ENCODE data around the gene ASAP2.
A peak's percentile ranks its signal among the peaks of the same experiment; 100 is the strongest.

The ASAP2 gene

DNA sequence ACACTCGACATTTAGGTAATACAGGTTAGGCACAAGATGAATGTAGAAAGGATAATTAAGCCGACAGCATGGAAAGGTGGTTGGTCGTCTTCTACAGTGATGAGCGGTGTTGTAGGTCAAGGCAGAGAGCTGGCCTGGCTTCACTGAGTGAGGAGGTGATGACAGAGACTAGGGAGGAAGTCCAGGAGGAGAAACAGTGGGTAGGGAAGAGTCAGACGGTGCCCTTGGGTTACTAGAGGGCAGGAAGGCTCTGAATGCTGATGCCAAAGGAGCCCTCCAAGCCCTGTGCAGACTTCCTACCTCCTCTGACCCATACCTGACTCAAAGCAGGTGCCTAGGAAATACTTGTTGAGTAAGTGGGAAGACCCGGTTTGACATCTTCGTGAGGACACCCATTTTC lies 116.0 kb downstream of the ASAP2 start:
- DNase-seq (ENCODE audit: low read depth in 2 of 2) = no peak

DNA sequence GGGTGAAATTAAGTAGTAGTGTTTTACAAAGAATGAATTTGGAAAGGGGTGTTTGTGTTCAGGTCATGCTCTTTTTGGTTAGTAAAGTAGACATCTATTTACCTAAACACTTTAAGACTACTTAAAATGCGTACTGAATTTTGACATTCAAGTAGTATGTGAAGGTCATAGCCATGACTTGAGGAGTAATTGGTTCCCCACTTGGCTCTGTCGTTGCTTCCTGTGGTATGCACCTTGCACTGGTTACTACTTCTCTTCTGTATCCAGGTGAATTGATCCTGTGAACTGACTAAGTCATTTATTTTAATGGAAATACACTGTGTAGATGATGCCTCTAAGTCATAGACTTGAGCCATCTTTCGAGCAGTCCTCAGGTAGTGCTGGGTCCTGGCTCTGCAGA lies 118.8 kb downstream of the ASAP2 start:
- DNase-seq (ENCODE audit: low read depth in 2 of 2) = no peak

DNA sequence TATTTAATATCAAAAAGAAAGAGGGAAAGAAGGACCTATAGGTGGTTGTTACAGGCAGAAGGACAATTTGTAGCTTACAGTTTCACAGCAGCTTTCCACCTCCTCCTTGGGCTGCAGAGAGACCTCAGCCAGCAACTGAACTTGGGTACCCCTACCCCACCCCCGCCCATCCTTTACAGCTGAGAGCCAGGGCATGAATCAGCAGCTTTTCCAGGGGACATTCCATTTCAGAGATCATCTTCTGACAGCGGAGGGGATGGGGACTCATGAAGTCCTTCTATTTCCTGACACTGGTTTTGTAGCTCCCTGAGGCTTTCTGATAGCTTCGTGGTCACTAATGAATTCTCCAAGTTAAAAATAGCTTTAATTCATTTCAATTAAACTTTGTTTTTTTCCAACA lies 120.4 kb downstream of the ASAP2 start:
- DNase-seq (ENCODE audit: low read depth in 2 of 2) = no peak

DNA sequence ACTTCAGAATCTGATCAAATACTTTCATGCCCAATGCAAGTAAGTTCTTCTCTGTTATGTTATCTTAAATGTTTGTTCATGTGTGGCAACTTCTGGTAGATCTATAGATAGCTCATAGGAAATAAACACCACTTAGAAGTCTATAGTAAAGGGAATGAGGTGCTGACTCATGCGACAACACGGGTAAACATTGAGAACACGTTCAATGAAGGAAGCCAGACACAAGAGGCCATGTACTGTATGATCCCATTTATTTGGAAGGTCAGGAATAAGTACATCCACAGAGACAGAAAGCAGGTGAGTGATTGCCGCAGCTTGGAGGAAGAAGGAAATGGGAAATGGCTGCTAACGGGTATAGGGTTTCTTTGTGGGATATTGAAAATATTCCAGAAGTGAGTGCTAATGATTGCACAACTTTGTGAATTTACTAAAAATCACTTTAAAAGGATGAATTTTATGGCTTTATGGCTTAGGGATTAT lies 121.3 kb downstream of the ASAP2 start:
- no peak for DNase-seq (ENCODE audit: low read depth in 2 of 2)

DNA sequence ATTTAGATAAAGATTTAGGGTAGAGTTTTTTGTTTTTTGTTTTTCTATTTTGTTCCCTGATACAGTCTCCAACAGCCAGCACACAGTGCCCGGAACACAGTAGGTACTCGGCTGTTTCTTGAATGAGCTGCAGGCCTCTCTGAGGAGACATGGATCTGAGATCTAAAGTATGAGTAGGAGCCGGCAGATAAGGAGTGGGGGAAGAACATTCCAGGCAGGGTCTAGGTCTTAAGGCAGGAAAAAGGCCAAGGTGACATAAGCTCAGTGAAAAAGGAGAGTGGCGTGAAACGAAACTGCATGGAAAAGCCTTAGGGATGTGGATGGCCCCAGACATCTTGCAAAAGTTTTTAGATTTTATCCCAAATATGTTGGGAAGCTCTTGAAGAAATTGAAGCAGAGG lies 122.3 kb downstream of the ASAP2 start:
- DNase-seq (ENCODE audit: low read depth in 2 of 2) = no peak

DNA sequence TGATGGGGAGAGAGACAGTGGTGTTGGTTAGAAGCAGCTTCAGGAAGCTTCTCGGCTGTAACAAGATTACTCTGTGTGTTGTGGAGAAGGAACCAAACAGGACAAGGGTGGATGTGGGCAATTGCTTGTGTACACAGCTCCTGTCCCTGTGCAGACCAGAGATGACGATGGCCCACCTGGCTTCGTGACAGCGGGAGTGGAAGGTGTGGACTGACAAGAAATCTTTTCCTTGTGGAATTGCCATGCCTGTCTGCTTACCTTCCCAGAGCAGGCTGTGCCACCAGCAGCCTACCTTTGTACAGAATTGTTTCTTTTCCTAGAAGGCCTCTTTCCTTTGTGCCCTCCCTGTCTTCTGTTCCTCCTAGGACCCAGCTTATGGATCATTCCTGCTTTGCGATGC lies 122.9 kb downstream of the ASAP2 start:
- DNase-seq (ENCODE audit: low read depth in 2 of 2) = no peak

DNA sequence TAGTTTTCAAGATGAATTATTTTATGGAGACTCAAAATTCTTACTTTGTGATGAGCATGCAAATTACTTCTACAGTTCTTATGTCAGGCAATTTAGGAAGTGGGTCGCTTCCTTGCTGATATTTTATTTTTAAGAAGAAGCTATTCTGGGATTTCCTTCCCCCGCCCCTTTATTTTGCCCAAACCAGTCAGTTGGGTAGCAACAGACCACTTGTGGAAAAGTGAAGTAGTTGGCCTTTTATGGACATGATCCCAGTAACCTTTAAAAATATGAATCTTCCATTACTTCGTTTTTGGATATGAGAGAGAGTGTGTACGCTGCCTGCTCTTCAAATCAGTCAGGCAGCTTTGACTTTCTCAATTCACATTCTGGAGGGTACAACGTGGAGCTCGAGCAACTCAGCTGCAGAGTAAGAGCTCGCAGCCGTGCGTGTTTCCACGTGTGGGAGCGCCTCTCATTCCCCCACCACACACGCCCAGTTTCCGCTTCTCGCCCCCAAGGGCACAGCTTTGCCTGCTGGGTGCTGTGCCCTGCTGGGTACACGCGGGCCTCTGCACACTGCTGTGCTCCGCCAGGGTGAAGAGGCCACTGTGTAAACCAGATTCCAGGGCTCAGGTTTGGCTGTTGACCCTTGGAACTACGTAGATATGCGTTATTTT lies 124.1 kb downstream of the ASAP2 start:
- no peak for DNase-seq (ENCODE audit: low read depth in 2 of 2)

DNA sequence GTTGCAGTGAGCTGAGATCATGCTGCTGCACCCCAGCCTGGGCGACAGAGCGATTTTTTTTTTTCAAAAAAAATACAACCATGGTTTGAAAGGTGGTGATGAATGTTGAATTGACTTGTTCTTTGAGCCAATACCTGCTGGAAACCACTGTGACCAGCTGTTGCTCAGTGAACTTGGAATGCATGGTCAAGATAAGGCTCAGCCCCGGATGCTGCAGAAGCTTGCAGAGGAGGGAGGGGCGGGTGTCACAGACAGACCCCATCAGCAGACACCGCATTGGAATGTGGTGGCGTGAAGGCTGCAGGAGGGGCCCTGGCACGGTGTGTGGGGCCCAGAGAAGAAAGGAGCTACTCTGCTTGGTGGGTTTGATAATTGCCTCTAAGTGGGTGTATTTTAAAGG lies 125.1 kb downstream of the ASAP2 start:
- no peak for DNase-seq (ENCODE audit: low read depth in 2 of 2)

DNA sequence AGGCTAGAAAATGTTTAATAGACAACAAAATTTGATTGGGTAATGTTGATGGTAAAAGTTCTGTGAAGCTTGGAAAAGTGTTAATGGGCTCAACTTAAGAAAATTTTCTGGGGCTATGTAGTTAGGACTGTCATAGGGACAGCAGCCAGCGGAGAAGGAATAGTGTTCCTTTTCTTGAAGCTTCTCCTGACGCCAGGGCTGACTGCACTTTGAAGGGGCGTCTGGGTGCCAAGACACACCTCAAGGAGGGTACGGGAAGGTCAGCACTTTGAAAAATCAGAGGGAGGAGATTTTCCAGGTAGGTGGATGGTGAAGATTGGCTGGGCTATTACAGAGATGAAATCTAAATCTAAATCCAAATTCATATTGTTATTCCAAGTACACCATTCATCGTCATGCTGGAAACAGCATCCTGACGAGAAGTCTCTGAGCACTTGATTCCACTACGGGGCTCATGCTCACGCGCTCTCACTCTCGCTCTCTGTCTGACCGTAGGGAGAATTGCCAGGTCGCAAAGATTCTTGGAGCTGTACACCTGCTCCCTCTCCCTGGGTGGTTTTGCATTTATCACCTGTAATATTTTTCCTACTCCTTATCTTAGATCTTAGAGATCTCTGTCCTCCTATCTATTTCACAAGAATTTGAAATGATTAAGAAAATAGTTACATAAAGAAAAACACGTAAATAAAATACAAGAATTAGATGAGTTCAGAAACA lies 125.7 kb downstream of the ASAP2 start:
- no peak for DNase-seq (ENCODE audit: low read depth in 2 of 2)

DNA sequence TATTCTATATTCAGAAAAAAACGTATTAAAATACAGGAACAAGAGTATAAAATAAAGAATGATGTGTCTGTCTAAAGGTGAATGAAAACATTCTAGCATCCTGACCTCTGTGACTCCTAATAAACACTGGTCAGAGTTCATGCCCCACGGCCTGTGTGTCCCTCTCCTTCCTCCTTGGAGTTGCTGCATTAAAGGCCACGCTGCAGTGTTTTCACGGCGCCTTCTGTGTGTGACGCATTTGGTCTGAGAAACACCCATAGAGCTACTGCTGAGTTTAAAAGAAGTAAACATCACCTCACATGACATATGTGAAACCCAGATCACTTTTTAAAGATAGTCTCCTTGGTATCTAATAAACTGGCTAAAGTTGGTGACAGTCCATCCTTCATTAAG lies 126.2 kb downstream of the ASAP2 start:
- DNase-seq (ENCODE audit: low read depth in 2 of 2) = no peak

DNA sequence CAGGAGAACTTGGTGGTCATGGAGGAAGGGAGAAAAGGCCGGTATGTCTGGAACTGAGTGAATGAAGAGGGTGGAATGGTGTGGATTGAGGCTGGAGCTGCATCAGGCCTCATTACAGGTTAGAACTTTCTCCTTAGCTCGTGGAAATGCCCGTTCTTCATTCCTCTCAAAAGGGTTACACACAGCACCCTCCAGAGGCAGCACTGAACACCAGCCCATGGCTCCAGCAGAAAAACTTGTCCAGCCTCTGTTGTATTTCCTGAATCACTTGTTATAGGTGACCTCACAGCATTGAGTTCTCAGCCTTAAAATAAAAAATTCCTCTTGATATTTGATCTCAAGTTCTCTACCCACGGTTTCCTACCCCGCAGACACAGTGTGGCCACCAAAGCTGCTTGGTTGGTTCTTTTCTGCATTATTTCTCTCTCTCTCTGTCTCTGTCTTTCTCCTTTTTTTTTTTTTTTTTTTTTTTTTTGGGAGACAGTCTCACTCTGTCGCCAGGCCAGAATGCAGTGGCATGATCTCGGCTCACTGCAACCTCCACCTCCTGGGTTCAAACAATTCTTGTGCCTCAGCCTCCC lies 127.1 kb downstream of the ASAP2 start:
- peak in 1 of 2 donors; percentile 7 for DNase-seq (ENCODE audit: low read depth in 2 of 2)

DNA sequence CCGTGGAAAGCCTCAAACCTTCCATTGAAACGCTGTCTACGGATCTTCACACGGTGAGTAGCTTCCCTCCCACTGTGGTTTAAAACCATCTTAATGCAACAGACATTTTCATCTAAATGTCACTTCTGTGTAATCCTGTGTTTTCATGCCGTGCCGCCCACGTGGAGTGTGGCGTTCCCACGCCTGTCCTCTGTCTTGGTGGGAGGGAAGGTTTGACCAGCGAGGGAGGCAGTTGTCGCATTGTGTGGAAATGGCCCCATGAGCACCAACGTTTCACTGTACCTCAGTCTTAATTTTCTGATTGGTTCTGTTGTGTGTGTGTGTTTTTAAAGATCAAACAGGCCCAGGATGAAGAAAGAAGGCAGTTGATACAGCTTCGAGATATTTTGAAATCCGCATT lies 128.1 kb downstream of the ASAP2 start:
- DNase-seq (ENCODE audit: low read depth in 2 of 2) = no peak

DNA sequence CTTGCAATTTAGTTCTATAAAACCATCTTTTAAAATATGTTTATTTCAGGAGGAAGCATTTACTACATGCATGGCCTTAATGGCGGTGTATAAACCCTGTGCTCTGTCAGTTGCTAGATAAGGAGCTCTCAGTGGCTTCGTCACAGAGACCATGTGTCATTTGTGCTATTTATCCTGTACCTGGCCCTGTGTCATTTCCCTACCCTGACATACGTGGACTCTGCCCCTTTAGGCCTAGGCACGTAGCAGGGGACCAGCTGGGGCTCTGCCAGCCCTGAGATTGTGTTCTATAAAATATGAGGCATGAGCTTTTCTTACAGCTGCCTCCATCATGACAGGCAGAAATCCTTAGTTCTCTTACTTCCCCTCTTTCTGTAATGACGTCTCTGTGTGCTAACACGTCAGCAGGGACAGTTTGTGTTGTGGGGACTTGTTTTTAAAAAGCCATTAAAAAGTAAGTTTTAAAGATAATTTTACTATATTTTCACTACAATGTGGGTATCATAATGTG lies 128.8 kb downstream of the ASAP2 start:
- DNase-seq (ENCODE audit: low read depth in 2 of 2) = no peak

DNA sequence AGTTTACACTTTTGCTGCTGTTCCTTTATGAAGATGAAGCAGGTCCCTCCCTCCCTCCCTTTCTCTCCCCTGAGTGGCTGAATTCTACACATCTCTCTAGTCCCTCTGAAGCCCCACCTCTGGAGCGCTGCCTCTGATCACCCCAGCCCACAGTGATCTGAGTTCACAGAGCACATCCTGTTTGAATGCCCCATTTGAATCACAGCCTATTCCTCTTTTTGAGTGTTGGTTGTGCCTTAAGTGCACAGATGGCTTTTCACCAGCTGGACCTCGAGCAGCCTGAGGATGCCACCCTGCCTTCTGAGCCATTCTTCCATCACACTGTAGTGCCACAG lies 129.6 kb downstream of the ASAP2 start:
- peak in 1 of 2 donors; percentile 6 for DNase-seq (ENCODE audit: low read depth in 2 of 2)

DNA sequence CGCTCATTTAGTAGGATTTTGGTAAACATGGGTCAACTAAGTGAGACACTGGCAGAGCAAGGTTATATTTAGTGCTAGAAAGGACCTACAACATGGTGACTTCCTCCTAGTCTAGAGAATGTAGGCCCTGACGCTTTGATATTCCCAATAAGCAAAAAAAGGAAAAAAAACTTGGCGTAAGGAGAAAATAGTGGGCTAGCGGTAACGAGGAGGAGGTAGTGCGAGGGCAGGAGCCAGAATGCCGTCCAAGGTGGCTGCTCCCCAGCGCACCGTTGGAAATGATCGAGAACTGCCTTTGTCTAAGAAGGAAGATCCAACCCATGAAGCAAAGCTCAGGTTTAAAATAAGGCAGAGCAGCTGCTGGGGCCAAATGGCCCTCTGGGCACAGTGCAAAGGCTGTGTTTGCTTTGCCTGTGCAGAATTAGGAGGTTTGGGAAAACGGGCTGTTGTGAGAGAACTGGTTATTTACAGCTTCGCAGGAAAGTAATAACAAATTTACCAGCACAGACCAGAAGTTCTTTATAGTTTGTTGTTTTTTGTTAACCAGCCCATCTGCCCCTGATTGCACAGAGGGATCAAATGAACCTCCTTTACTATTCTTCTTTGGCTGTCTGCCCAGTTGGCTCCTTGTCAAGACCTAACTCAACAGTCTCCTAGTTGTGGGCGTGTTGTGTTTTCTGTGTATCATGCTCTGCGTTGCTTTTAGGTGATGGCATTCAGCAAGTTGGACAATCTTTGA lies 130.1 kb downstream of the ASAP2 start:
- DNase-seq (ENCODE audit: low read depth in 2 of 2) = no peak

DNA sequence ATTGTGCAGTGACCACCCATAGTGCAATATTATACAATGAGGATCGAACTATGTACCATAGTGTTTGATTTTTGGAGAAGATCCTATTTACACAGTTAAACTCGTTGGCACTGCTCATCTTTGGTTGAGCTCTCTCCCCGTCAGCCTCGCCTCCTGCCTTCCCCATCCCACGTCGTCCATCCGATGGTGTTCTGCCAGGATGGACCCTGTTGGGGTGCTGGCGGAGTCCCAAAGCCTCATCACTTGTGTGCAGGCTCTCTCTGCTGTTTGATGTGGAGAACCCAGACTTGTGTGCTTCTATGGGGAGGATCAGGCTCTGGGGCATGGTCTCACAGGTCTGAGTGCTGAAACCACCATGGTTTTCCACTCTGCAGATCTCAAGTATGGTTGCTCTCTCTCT lies 131.3 kb downstream of the ASAP2 start:
- no peak for DNase-seq (ENCODE audit: low read depth in 2 of 2)

DNA sequence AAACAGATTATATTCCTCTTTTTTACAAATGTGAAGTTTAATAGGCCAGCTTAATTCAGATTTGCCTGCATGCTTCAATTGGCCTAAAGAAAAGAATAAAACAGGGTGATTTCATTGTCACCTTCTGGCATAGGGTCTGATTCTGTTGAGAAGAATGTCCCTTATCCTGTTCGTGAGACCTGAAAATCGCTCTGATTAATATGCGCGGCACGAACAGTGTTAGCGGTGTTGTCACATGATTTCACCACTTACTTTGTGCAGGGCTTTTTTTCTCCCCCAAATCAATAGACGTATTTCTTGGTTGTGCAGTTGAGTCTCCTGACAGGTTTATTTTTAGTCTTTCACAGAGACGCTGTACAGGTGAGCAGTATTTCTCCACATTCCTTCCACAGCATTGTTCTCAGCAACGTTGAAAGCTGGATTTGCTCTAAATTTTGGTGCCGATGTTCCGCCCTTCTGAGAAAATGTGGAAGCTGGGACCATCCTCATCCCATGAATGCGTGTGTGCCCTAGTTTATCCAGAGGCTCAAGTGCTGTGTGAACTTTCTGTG lies 134.8 kb downstream of the ASAP2 start:
- no peak for DNase-seq (ENCODE audit: low read depth in 2 of 2)

DNA sequence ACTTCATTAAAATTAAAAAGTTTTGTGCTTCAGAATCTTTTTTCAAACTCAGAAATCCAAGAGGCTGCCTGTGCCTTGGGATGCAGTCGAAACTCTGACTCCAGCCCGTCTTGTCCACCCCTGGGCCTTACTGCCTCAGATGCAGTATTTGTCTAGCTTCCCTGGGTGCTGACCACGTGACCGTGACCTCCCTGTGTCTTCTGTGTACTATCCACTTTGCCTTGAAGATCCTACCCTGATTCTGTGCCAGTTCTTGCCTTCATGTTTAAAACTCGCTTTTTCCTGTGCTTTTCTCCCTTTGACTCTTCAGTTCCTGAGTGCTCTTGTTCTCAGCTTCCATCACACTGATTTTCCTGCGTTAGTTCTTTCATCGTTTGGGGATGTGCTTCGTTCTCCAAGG lies 136.0 kb downstream of the ASAP2 start:
- DNase-seq (ENCODE audit: low read depth in 2 of 2) = no peak

DNA sequence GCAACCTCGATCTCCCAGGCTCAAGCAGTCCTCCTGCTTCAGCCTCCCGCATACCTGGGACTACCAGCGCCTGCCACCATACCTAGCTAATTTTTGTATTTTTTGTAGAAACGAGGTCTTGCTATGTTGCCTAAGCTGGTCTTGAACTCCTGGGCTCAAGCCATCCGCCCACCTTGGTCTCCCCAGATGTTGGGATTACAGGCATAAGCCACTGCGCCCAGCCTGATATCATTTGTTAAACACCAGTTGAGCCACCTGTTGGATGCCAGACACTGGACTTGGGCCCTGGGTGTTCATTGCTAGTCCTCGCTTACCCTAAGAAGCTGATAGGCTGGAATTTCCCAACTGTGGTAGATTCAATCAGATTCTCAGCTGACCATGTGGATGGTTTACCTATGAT lies 136.9 kb downstream of the ASAP2 start:
- DNase-seq (ENCODE audit: low read depth in 2 of 2) = no peak

DNA sequence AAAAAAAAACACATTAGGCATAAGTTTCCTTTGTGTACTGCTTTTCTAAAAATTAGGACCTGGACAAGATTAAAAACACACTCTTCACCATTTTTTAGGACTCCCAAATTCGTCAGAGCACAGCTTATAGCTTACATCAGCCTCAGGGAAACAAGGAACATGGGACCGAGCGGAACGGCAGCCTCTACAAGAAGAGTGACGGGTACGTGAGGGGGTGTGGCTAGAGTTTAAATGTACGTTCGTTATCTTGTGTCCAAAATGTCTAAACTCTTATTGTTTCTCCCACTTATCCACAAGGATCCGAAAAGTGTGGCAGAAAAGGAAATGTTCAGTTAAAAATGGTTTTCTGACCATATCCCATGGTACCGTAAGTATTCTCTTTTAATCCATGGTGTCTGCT lies 137.8 kb downstream of the ASAP2 start:
- DNase-seq (ENCODE audit: low read depth in 2 of 2) = no peak

DNA sequence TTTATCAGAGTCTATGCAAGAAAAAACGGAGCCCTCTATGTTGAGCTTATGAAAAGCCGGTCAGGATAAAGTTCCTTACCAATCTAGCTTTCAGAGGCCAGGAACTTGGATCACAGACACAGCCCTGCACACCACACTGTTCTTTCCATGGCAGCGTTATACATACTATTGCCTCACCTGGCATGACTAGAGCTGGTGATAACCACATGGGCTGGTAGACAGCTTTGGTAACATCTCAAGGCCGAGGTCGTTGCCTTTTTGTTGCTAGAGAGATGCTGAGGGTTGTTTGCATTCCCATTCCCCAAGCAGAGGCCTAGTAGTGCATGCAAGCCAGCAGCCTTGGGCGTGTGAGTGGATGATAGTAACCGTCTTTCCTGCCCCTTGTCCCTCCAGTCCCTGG lies 138.7 kb downstream of the ASAP2 start:
- DNase-seq (ENCODE audit: low read depth in 2 of 2) = no peak

DNA sequence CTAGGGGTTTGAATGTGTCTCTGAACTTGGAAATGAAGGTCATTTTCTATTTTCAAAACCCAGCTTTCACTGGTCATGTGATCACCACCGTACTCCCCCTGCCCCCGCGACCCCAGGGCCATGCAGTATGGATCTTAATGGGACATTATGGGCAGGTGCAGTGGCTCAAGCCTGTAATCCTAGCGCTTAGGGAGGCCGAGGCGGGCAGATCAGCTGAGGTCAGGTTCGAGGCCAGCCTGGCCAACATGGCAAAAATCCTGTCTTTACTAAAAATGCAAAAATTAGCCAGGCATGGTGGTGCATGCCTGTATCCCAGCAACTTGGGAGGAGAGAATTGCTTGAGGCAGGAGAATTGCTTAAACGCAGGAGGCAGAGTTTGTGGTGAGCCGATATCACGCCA lies 139.4 kb downstream of the ASAP2 start:
- no peak for DNase-seq (ENCODE audit: low read depth in 2 of 2)
